ENCODE results near the gene KRTAP19-1.
"Not testable (repeated sequence)": the region's sequence is repeated elsewhere in the genome, so short reads cannot be mapped to it uniquely, and the experiment has no call there.

KRTAP19-1 gene

GRCh38 chr21:30480145-30480544, at the start of gene KRTAP19-1:
KRTAP19-1 (minus strand) TSS chr21:30480367; CDS start chr21:30480317, 50 bp downstream.
- Mint-ChIP-seq H3K36me3 (no peaks in the 10 kb centered on the region), H3K4me1 (no peaks in the 10 kb centered on the region), H3K9me3 (no peaks in the 10 kb centered on the region), H3K4me3 (no peak within 1 kb of the TSS), H3K27ac (no peak within 1 kb of the TSS)
- ATAC-seq (no peak), DNase-seq (ENCODE audit: low spot score in 2 of 2) (no peak)

- no peak overlapping the region for H3K27ac Mint-ChIP-seq
- H3K4me1 Mint-ChIP-seq = no peaks in the 10 kb centered on the region
- ATAC-seq = no peak
- no peak for DNase-seq (ENCODE audit: low spot score in 2 of 2)
- no peaks in the 10 kb centered on the region for H3K36me3 Mint-ChIP-seq
- peaks cover 7% of the 10 kb centered on the region for H3K9me3 Mint-ChIP-seq
- no peak overlapping the region for H3K4me3 Mint-ChIP-seq
Observed at GRCh38 chr21:30518876-30519275, 38.7 kb upstream of the KRTAP19-1 start.

- Mint-ChIP-seq H3K27ac (no peak overlapping the region), H3K9me3 (peaks cover 7% of the 10 kb centered on the region), H3K4me3 (no peak overlapping the region), H3K36me3 (no peaks in the 10 kb centered on the region), H3K4me1 (no peaks in the 10 kb centered on the region)
- DNase-seq (ENCODE audit: low spot score in 2 of 2) (no peak), ATAC-seq (no peak)
Observed at GRCh38 chr21:30515681-30516080, 35.5 kb upstream of the KRTAP19-1 start.

GRCh38 chr21:30505621-30506205, 25.5 kb upstream of the KRTAP19-1 start:
- not testable (repeated sequence) for H3K27ac Mint-ChIP-seq; H3K36me3 Mint-ChIP-seq; H3K4me3 Mint-ChIP-seq; H3K9me3 Mint-ChIP-seq; H3K4me1 Mint-ChIP-seq; DNase-seq (ENCODE audit: low spot score in 2 of 2); ATAC-seq

DNA sequence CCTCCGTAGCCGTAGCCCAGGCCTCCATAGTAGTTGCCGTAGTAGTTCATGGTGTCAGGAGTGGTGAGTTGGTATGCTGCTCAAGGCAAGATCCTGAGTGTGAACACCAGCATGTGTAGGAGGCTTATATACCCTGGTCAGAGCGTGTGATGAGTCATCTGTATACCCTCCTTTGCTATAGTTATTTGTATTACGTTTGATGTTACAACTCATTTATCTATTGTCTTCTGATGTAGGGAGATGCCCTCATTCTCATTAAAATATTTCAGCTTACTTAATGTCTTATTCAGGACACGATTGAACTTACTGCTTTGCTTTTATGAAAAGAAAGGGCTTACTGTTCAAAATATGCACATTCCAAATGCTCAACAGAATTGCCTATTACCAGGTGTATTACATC, 21.9 kb upstream of the KRTAP19-1 start, which contains the start of gene KRTAP19-5:
TSS of gene KRTAP19-5 (minus strand) at position 101 of the 400 bp plus-strand sequence. CDS start at position 50, 51 bp downstream.
- Mint-ChIP-seq H3K4me3 (no peak within 1 kb of the TSS), H3K9me3 (no peaks in the 10 kb centered on the region), H3K4me1 (no peaks in the 10 kb centered on the region), H3K36me3 (no peaks in the 10 kb centered on the region), H3K27ac (no peak within 1 kb of the TSS)
- DNase-seq (ENCODE audit: low spot score in 2 of 2) (no peak), ATAC-seq (no peak)

DNA sequence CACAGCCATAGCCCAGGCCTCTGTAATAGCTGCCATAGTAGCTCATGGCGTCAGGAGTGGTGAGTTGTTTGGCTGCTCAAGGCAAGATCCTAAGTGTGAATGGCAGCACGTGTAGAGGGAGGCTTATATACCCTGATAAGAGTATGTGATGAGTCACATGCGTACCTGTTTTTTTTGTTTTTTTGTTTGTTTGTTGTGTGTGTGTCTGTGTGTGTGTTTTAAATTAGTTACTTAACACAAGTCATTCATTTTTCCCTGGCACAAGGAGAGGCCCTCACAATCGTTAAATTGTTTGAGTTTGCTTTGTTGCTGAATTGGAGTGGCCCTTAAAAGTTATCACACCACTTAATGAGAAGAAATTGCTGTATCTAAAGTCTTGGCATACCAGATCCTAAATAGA, 16.9 kb upstream of the KRTAP19-1 start, which contains the start of gene KRTAP19-4:
TSS of gene KRTAP19-4 (minus strand) at position 101 of the 400 bp plus-strand sequence. CDS start at position 46, 55 bp downstream.
- H3K4me3 Mint-ChIP-seq = no peak within 1 kb of the TSS
- no peaks in the 10 kb centered on the region for H3K9me3 Mint-ChIP-seq
- H3K27ac Mint-ChIP-seq = no peak within 1 kb of the TSS
- DNase-seq (ENCODE audit: low spot score in 2 of 2) (no peak), ATAC-seq (no peak)
- H3K36me3 Mint-ChIP-seq = no peaks in the 10 kb centered on the region
- no peaks in the 10 kb centered on the region for H3K4me1 Mint-ChIP-seq

DNA sequence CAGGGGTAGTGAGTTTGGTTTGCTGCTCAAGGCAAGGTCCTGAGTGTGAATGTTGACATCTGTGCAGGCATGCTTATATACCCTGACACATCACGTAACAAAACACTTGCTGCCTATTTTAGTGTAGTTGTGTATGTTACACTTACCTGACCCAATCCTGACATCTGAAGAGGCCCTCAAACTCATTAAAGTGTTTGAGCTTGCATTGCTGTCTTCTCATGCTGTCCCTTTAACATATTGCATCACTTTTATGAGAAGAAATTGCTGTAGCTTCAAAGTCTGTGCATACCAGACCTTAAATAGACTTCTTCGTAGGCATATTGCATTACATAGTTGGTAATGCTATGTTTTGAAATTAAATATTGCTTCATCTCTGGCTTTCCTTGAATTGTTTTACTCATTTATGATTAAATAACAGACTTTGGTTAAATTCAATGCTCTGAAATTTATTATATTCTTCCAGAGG, 11.8 kb upstream of the KRTAP19-1 start, which contains the start of gene KRTAP19-3:
TSS of gene KRTAP19-3 (minus strand) at position 51 of the 466 bp plus-strand sequence. CDS start 56 bp downstream, outside the sequence.
- DNase-seq (ENCODE audit: low spot score in 2 of 2) = no peak
- peaks cover 5% of the 10 kb centered on the region for H3K9me3 Mint-ChIP-seq

GRCh38 chr21:30487336-30487735, 7.2 kb upstream of the KRTAP19-1 start, which contains the start of gene KRTAP19-2:
KRTAP19-2 (minus strand) TSS chr21:30487436; CDS start chr21:30487348, 88 bp downstream.
- Mint-ChIP-seq H3K27ac (no peak within 1 kb of the TSS), H3K4me3 (no peak within 1 kb of the TSS), H3K4me1 (no peaks in the 10 kb centered on the region), H3K9me3 (peaks cover 10% of the 10 kb centered on the region), H3K36me3 (no peaks in the 10 kb centered on the region)
- ATAC-seq (no peak), DNase-seq (ENCODE audit: low spot score in 2 of 2) (no peak)

More for the DNA sequence above, 11.8 kb upstream of the KRTAP19-1 start, which contains the start of gene KRTAP19-3:
- Mint-ChIP-seq H3K27ac (no peak within 1 kb of the TSS), H3K36me3 (no peaks in the 10 kb centered on the region), H3K4me1 (no peaks in the 10 kb centered on the region), H3K4me3 (no peak within 1 kb of the TSS)
- ATAC-seq = no peak

GRCh38 chr21:30486180-30486579, 6.0 kb upstream of the KRTAP19-1 start:
- H3K36me3 Mint-ChIP-seq = no peaks in the 10 kb centered on the region
- ATAC-seq = no peak
- no peaks in the 10 kb centered on the region for H3K4me1 Mint-ChIP-seq
- H3K4me3 Mint-ChIP-seq = no peak overlapping the region
- no peak for DNase-seq (ENCODE audit: low spot score in 2 of 2)
- H3K27ac Mint-ChIP-seq = no peak overlapping the region
- peaks cover 10% of the 10 kb centered on the region for H3K9me3 Mint-ChIP-seq

DNA sequence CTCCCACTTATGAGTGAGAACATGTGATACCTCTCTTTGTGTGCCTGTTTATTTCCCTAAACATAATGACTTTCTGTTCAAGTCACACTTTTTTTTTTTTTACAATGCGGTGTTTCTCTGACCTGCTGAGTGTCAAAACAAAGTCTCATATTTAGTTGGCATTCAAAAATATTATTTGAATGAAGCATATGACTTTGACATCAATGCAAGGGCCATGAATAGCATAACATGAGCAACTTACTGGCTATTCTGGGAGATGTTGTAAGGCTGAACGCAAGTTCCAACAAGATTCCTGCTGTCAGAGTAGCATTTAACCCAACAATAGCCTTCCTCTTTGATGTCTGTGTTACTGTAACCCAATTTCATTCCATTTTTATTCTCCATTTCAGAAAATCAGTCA, 2.0 kb upstream of the KRTAP19-1 start:
- H3K27ac Mint-ChIP-seq = no peak overlapping the region
- DNase-seq (ENCODE audit: low spot score in 2 of 2) = no peak
- H3K36me3 Mint-ChIP-seq = no peaks in the 10 kb centered on the region
- ATAC-seq = no peak
- H3K9me3 Mint-ChIP-seq = peaks cover 5% of the 10 kb centered on the region
- no peaks in the 10 kb centered on the region for H3K4me1 Mint-ChIP-seq
- no peak overlapping the region for H3K4me3 Mint-ChIP-seq

- H3K27ac Mint-ChIP-seq = no peak overlapping the region
- no peaks in the 10 kb centered on the region for H3K36me3 Mint-ChIP-seq
- ATAC-seq (no peak), DNase-seq (ENCODE audit: low spot score in 2 of 2) (no peak)
- no peaks in the 10 kb centered on the region for H3K9me3 Mint-ChIP-seq
- no peak overlapping the region for H3K4me3 Mint-ChIP-seq
- no peaks in the 10 kb centered on the region for H3K4me1 Mint-ChIP-seq
Observed at GRCh38 chr21:30479259-30479658, 908 bp downstream of the KRTAP19-1 start.

GRCh38 chr21:30478004-30478403, 2.2 kb downstream of the KRTAP19-1 start:
- Mint-ChIP-seq H3K4me1 (no peaks in the 10 kb centered on the region), H3K9me3 (no peaks in the 10 kb centered on the region), H3K27ac (no peak overlapping the region), H3K36me3 (no peaks in the 10 kb centered on the region), H3K4me3 (no peak overlapping the region)
- ATAC-seq (no peak), DNase-seq (ENCODE audit: low spot score in 2 of 2) (no peak)

GRCh38 chr21:30468900-30469714, 11.1 kb downstream of the KRTAP19-1 start:
- DNase-seq (ENCODE audit: low spot score in 2 of 2) (no peak), ATAC-seq (no peak)
- H3K36me3 Mint-ChIP-seq = no peaks in the 10 kb centered on the region
- peaks cover 6% of the 10 kb centered on the region for H3K9me3 Mint-ChIP-seq
- H3K4me1 Mint-ChIP-seq = no peaks in the 10 kb centered on the region
- no peak overlapping the region for H3K4me3 Mint-ChIP-seq
- no peak overlapping the region for H3K27ac Mint-ChIP-seq

DNA sequence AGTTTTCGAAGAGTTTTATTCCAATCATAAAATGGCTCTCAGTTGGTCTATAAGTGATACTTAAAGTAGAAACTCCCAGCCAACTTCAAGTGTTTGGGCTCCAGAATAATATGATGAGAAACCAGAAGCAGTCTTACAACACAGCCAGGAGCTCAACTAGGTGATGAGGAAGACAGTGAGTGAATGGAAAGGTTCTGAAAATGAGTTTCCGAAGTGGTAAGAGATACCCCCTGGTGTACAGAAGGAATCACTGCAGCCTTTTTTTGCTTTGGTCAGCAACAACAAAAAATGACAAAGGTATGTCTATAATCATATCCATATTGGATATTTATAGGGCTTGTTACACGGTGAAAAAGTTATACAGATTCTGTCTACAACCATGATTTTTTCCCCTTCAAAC, 16.5 kb downstream of the KRTAP19-1 start:
- Mint-ChIP-seq H3K9me3 (peaks cover 2% of the 10 kb centered on the region), H3K4me3 (no peak overlapping the region), H3K27ac (no peak overlapping the region), H3K4me1 (no peaks in the 10 kb centered on the region), H3K36me3 (no peaks in the 10 kb centered on the region)
- DNase-seq (ENCODE audit: low spot score in 2 of 2) (no peak), ATAC-seq (no peak)

GRCh38 chr21:30448514-30448913, 31.7 kb downstream of the KRTAP19-1 start:
- H3K27ac Mint-ChIP-seq = no peak overlapping the region
- no peaks in the 10 kb centered on the region for H3K4me1 Mint-ChIP-seq
- H3K4me3 Mint-ChIP-seq = no peak overlapping the region
- DNase-seq (ENCODE audit: low spot score in 2 of 2) (no peak), ATAC-seq (no peak)
- H3K36me3 Mint-ChIP-seq = no peaks in the 10 kb centered on the region
- peaks cover 2% of the 10 kb centered on the region for H3K9me3 Mint-ChIP-seq

Measured in stimulated activated effector memory CD8-positive, alpha-beta T cell treated with anti-CD3 and anti-CD28 coated beads, Interleukin-12 subunit alpha, Interleukin-12 subunit beta, amount 100 ng/mL, for 72 hours (primary cell).